A549 (cell line): ENCODE results near the gene DNHD1. TPM values are rescaled to one million over a fixed set of nuclear protein-coding genes. Genes with fewer than 3 reads are reported as not detected.
A peak's percentile ranks its signal among the peaks of the same experiment; 100 is the strongest.

Experiments
- ATAC-seq, 2 experiments: fragments of 200-7000 bp in 1 of 2; fragments of >200 bp in 1 of 2; cut with Nextera tagmentation in 1 of 2; cut with Tn5 transposase in 1 of 2; 3 replicates each; pipeline versions ENCODE4 v1.8.0 to v1.9.1; 2018 to 2020; ENCODE audit warnings: mild to moderate bottlenecking in 1 of 2, moderate library complexity in 1 of 2
- CTCF ChIA-PET: fragments of 300-600 bp; sonication (Branson Sonifier 250); formaldehyde crosslinking; extraction: SDS; loops from one replicate; lab custom pipeline; 2021; ENCODE audit warnings: antibody characterized with exemption, inconsistent platforms; lab: Yijun Ruan, JAX
- POLR2A ChIA-PET: fragments of 350-600 bp; formaldehyde crosslinking; extraction: SDS; loops from one replicate; lab custom pipeline; 2021; ENCODE audit warnings: antibody characterized with exemption, inconsistent platforms; lab: Yijun Ruan, JAX
- DNase-seq, 2 experiments: peaks; one replicate each; pipeline versions ENCODE4 v3.0.0 to v3.0.0-alpha.2; 2011 to 2016; ENCODE audit warnings: low read depth in 1 of 2, low spot score in 1 of 2
- FAIRE-seq: peaks from 2 replicates; lab custom pipeline; 2011; peaks lifted over from hg19 to GRCh38; lab: Jason Lieb, UNC
- H3K27ac ChIP-seq, 2 experiments: fragments of >200 bp; sonication (Bioruptor Twin); formaldehyde crosslinking; 3 replicates each; pipeline ENCODE4 v1.5.1; 2016 to 2017
- H3K4me1 ChIP-seq: fragments of >200 bp; sonication (Bioruptor Twin); formaldehyde crosslinking; 3 replicates; pipeline ENCODE4 v1.6.1; 2016
- H3K4me2 ChIP-seq: fragments of >200 bp; sonication (Bioruptor Twin); formaldehyde crosslinking; 3 replicates; pipeline ENCODE4 v1.6.1; 2016
- H3K4me3 ChIP-seq: fragments of >200 bp; sonication (Bioruptor Twin); formaldehyde crosslinking; 3 replicates; pipeline ENCODE4 v1.5.1; 2016
- H3K9me3 ChIP-seq: fragments of >200 bp; sonication (Bioruptor Twin); formaldehyde crosslinking; 3 replicates; pipeline ENCODE4 v1.6.1; 2016
- CBX8 ChIP-seq: fragments of 200-600 bp; sonication (generic); IDR thresholded peaks from 2 replicates; pipeline ENCODE4 v1.6.1; 2016
- CEBPB ChIP-seq, 2 experiments: fragments of >200 bp in 1 of 2; sonication (Bioruptor Twin) in 1 of 2; formaldehyde crosslinking in 1 of 2; IDR thresholded peaks; 2 replicates each; pipeline ENCODE4 v1.6.1; 2012 to 2016
- CHD4 ChIP-seq: fragments of 200-600 bp; sonication (generic); IDR thresholded peaks from 2 replicates; pipeline ENCODE4 v1.6.1; 2016; ENCODE audit warnings: antibody characterized with exemption, mild to moderate bottlenecking, borderline replicate concordance
- CTCF ChIP-seq: fragments of >200 bp; sonication (Bioruptor Twin); formaldehyde crosslinking; IDR thresholded peaks from 3 replicates; pipeline ENCODE4 v1.5.1; 2016
- EHF ChIP-seq: fragments of 250-450 bp; sonication (Bioruptor Pico); IDR thresholded peaks from 2 replicates; pipeline ENCODE4 v1.5.0; 2020; ENCODE audit warnings: mild to moderate bottlenecking
- ELK1 ChIP-seq: fragments of 150-350 bp; IDR thresholded peaks from 2 replicates; pipeline ENCODE4 v1.6.1; 2014; ENCODE audit warnings: low read depth, mild to moderate bottlenecking, low read length
- ESRRA ChIP-seq: fragments of 150-350 bp; IDR thresholded peaks from 2 replicates; pipeline ENCODE4 v1.6.1; 2014; ENCODE audit warnings: mild to moderate bottlenecking, low read length, borderline replicate concordance
- FOSB ChIP-seq: fragments of 250-450 bp; sonication (Bioruptor Pico); IDR thresholded peaks from 2 replicates; pipeline ENCODE4 v1.5.0; 2020; ENCODE audit warnings: mild to moderate bottlenecking, moderate library complexity
- GATA3 ChIP-seq: IDR thresholded peaks from 2 replicates; pipeline ENCODE4 v1.6.1; 2012; ENCODE audit warnings: borderline replicate concordance
- HES2 ChIP-seq: fragments of >200 bp; sonication (Bioruptor Twin); formaldehyde crosslinking; IDR thresholded peaks from 2 replicates; pipeline ENCODE4 v1.6.1; 2016
- HEYL ChIP-seq: fragments of 250-450 bp; sonication (Bioruptor Pico); IDR thresholded peaks from 2 replicates; pipeline ENCODE4 v1.8.0; 2021; ENCODE audit warnings: mild to moderate bottlenecking, moderate library complexity
- HOXA7 ChIP-seq: fragments of 250-450 bp; sonication (Bioruptor Pico); IDR thresholded peaks from 2 replicates; pipeline ENCODE4 v1.5.0; 2020; ENCODE audit warnings: mild to moderate bottlenecking, moderate library complexity
- HOXB13 ChIP-seq: fragments of 250-450 bp; sonication (Bioruptor Pico); IDR thresholded peaks from 2 replicates; pipeline ENCODE4 v1.5.0; 2020; ENCODE audit warnings: low read depth, mild to moderate bottlenecking, moderate library complexity
- JUN ChIP-seq, 2 experiments: fragments of >200 bp; sonication (Bioruptor Twin); formaldehyde crosslinking; IDR thresholded peaks; 2 replicates in 1 of 2; 3 replicates in 1 of 2; pipeline ENCODE4 v1.6.1; 2016 to 2017
- KDM1A ChIP-seq: fragments of 200-600 bp; sonication (generic); IDR thresholded peaks from 2 replicates; pipeline ENCODE4 v1.6.1; 2016; ENCODE audit warnings: low read depth, mild to moderate bottlenecking
- KDM5A ChIP-seq: fragments of 200-600 bp; sonication (generic); IDR thresholded peaks from 2 replicates; pipeline ENCODE4 v1.6.1; 2016; ENCODE audit warnings: antibody characterized with exemption, mild to moderate bottlenecking
- MAFK ChIP-seq: fragments of 450-650 bp; IDR thresholded peaks from 2 replicates; pipeline ENCODE4 v1.6.1; 2014; ENCODE audit not compliant: partially characterized antibody
- NPAS2 ChIP-seq: fragments of 250-450 bp; sonication (Bioruptor Pico); IDR thresholded peaks from 2 replicates; pipeline ENCODE4 v1.8.0; 2022; ENCODE audit warnings: mild to moderate bottlenecking, moderate library complexity, borderline replicate concordance
- PHF8 ChIP-seq: fragments of 200-600 bp; sonication (generic); IDR thresholded peaks from 2 replicates; pipeline ENCODE4 v1.6.1; 2016; ENCODE audit warnings: low read depth, mild to moderate bottlenecking, antibody characterized with exemption, moderate library complexity, borderline replicate concordance
- POLR2AphosphoS2 ChIP-seq: conservative IDR thresholded peaks from 2 replicates; pipeline ENCODE4 v1.6.1; 2012; ENCODE audit warnings: low read length, improper control_type of control experiment, inconsistent platforms
- RAD21 ChIP-seq, 2 experiments: fragments of >200 bp in 1 of 2; sonication (Bioruptor Twin) in 1 of 2; formaldehyde crosslinking in 1 of 2; IDR thresholded peaks in 1 of 2; conservative IDR thresholded peaks in 1 of 2; 2 replicates in 1 of 2; 3 replicates in 1 of 2; pipeline ENCODE4 v1.6.1; 2012 to 2018; ENCODE audit warnings: inconsistent platforms in 1 of 2
- RARB ChIP-seq: fragments of 250-450 bp; sonication (Bioruptor Pico); IDR thresholded peaks from 2 replicates; pipeline ENCODE4 v1.8.0; 2021; ENCODE audit warnings: mild to moderate bottlenecking, moderate library complexity
- RCOR1 ChIP-seq: fragments of 150-350 bp; IDR thresholded peaks from 2 replicates; pipeline ENCODE4 v1.6.1; 2014; ENCODE audit warnings: antibody characterized with exemption, low read length, low read depth
- RFX5 ChIP-seq: fragments of 450-650 bp; IDR thresholded peaks from 2 replicates; pipeline ENCODE4 v1.7.1; 2014; ENCODE audit warnings: antibody characterized with exemption, mild to moderate bottlenecking, moderate library complexity
- TFCP2L1 ChIP-seq: fragments of 250-450 bp; sonication (Bioruptor Pico); IDR thresholded peaks from 2 replicates; pipeline ENCODE4 v1.5.0; 2021; ENCODE audit warnings: mild to moderate bottlenecking
- TP53 ChIP-seq: fragments of 250-450 bp; sonication (Bioruptor Pico); IDR thresholded peaks from 2 replicates; pipeline ENCODE4 v1.5.0; 2021; ENCODE audit warnings: mild to moderate bottlenecking, moderate library complexity
- ZC3H11A ChIP-seq: fragments of 450-650 bp; IDR thresholded peaks from 2 replicates; pipeline ENCODE4 v1.6.1; 2014; ENCODE audit warnings: antibody characterized with exemption, mild to moderate bottlenecking
- ZFP36 ChIP-seq: fragments of 450-650 bp; IDR thresholded peaks from 2 replicates; pipeline ENCODE4 v1.6.1; 2014; ENCODE audit warnings: borderline replicate concordance; ENCODE audit not compliant: partially characterized antibody
- WGBS: methylation state at CpG from one replicate; pipeline ENCODE4 v1.1.6; 2017; ENCODE audit errors: missing lambda C conversion rate; 5-methylcytosine and 5-hydroxymethylcytosine counted together
- polyA plus RNA-seq, 4 experiments: library from polyadenylated mRNA; depleted of rRNA in 3 of 4; stranded (reverse); fragments of >200 nt; fragmentation: RNase III in 1 of 4; extraction: RNeasy Plus Mini Kit Qiagen cat#74134 plus additional on column Dnase treatment in 1 of 4; gene quantifications; 2 replicates in 3 of 4; 3 replicates in 1 of 4; pipeline ENCODE4 v1.2.3, GENCODE V29; 2011 to 2017

DNHD1 gene
- polyA plus RNA-seq, 2 of the 4 experiments (the other 2 are of a cell fraction): 6.8 to 8.6 TPM

GRCh38 chr11:6538945-6539344 is 41.9 kb downstream of the DNHD1 start:
- FAIRE-seq (no peak), DNase-seq (no peak), ATAC-seq (0 out of 6 replicates have a peak, but pooled peaks of 1 of the 2 experiments have one; percentile 23)
- Histone ChIP-seq H3K9me3 (no peaks in the 10 kb centered on the region), H3K27ac (no peak overlapping the region), H3K4me1 (no peaks in the 10 kb centered on the region), H3K4me3 (no peak overlapping the region), H3K4me2 (no peak overlapping the region)
- WGBS: 64% methylated on average over 3 of the region's 3 CpGs
- TF ChIP-seq ELK1 (no peak), CEBPB (IDR thresholded peaks at IDR 0.05) (no peak), ZC3H11A (no peak), CBX8 (no peak), TFCP2L1 (CRISPR knock-in tag) (no peak), MAFK (no peak), RFX5 (no peak), CTCF (no peak), HES2 (no peak), ESRRA (no peak), HOXA7 (CRISPR knock-in tag) (no peak), RARB (CRISPR knock-in tag) (no peak), NPAS2 (CRISPR knock-in tag) (no peak), ZFP36 (no peak), FOSB (CRISPR knock-in tag) (no peak), JUN (IDR thresholded peaks at IDR 0.05) (no peak), GATA3 (no peak), KDM1A (no peak), HOXB13 (no peak), TP53 (no peak)
- POLR2A ChIA-PET: interaction anchor here (0.7 kb wide), 1 partner anchor 120 kb away, joined by 4 read pairs; the partner anchor contains the start of gene APBB1
- CTCF ChIA-PET: interaction anchor here (1.1 to 1.6 kb wide), 3 partner anchors 8 to 160 kb away, joined by 3 to 5 read pairs (median 4); no protein-coding TSS in a partner anchor

- WGBS: 88% methylated on average over 12 of the region's 12 CpGs
- ATAC-seq: no peak
- Histone ChIP-seq H3K4me1 (no peaks in the 10 kb centered on the region), H3K27ac (no peak overlapping the region), H3K4me3 (no peak overlapping the region), H3K9me3 (no peaks in the 10 kb centered on the region), H3K4me2 (no peak overlapping the region)
- no peak for DNase-seq
- ChIA-PET POLR2A (no interaction called here), CTCF (interaction anchor here (1.6 kb wide), 1 partner anchor 9 kb away, joined by 4 read pairs; no protein-coding TSS in a partner anchor)
- FAIRE-seq: no peak
- no peak for TF ChIP-seq ESRRA
- TF ChIP-seq RAD21 (conservative IDR thresholded peaks at IDR 0.05 in 1 of 2, IDR thresholded peaks at IDR 0.05 in 1 of 2): no peak
- no peak for TF ChIP-seq CHD4
- TF ChIP-seq PHF8: no peak
- no peak for TF ChIP-seq JUN (IDR thresholded peaks at IDR 0.05)
- TF ChIP-seq TFCP2L1 (CRISPR knock-in tag): no peak
- no peak for TF ChIP-seq NPAS2 (CRISPR knock-in tag)
- no peak for TF ChIP-seq CEBPB (IDR thresholded peaks at IDR 0.05)
- no peak for TF ChIP-seq HEYL (CRISPR knock-in tag)
- no peak for TF ChIP-seq POLR2AphosphoS2
- no peak for TF ChIP-seq HOXB13
- no peak for TF ChIP-seq GATA3
- TF ChIP-seq KDM5A: no peak
- no peak for TF ChIP-seq CTCF
- TF ChIP-seq RCOR1: no peak
- no peak for TF ChIP-seq RARB (CRISPR knock-in tag)
- no peak for TF ChIP-seq EHF (CRISPR knock-in tag)
- TF ChIP-seq HES2: no peak
- no peak for TF ChIP-seq TP53
These were observed 42.7 kb downstream of the DNHD1 start for GRCh38 chr11:6539748-6540268.
